ENCODE measurements around the gene BCAS1. TPM values are rescaled to one million over a fixed set of nuclear protein-coding genes. Genes with fewer than 3 reads are reported as not detected.

BCAS1 gene
- total RNA-seq, 1 donor = 0.84 TPM

GRCh38 chr20:54074511-54074910 is 4.1 kb upstream of the BCAS1 start:
- Histone ChIP-seq H3K9me3 (ENCODE audit: low read depth, low read length) (no peaks in the 10 kb centered on the region), H3K27me3 (ENCODE audit: insufficient read depth, low read length) (no peaks in the 10 kb centered on the region), H3K4me3 (ENCODE audit: low read length) (no peak overlapping the region), H3K4me1 (ENCODE audit: insufficient read depth, low read length) (peaks cover 15% of the 10 kb centered on the region)

DNA sequence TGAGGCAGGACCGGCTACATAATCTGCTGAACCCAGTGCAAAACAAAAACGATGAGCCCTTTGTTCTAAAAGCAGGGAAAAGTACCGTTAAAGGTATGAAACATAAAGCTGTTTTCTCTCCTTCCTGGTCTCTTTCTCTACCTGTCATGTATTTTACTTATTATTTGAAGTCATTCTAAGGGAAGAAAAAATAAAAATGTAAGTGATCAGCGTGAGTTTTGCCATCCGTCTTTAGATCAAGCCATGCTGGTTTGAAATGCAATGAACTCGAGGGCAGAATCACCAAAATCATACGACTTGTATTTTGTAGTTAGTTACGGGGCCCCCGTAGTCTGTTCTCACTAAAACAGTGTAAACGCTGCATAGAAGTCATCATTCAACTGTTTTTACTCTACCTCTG is 2.9 kb upstream of the BCAS1 start:
- no peaks in the 10 kb centered on the region for H3K27me3 ChIP-seq (ENCODE audit: insufficient read depth, low read length)
- H3K4me3 ChIP-seq (ENCODE audit: low read length) = no peak overlapping the region
- peaks cover 2% of the 10 kb centered on the region for H3K4me1 ChIP-seq (ENCODE audit: insufficient read depth, low read length)
- no peaks in the 10 kb centered on the region for H3K9me3 ChIP-seq (ENCODE audit: low read depth, low read length)

DNA sequence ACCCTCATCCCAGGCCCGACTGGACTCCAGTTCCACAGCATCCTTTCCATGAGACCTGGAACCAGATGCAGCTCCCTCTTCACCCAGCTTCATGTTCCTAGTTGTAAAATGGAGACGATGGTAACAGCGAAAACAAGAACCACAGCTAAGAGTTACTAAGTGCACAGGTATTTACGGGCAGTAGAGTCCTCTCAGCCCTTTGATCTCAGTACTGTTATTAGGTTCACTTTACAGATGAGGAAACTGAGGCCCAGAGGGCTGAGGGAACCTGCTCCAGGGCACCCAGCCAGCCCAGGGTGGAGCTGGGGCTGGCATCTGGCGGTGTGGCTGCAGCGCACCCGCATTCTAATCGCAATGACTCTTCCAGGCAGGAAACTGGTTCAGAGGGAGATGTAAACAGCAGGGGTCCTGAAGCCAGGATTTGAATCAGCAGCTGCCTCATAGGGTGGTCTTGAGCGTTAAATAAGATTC is 858 bp downstream of the BCAS1 start:
- no peaks in the 10 kb centered on the region for H3K27me3 ChIP-seq (ENCODE audit: insufficient read depth, low read length)
- no peak overlapping the region for H3K4me3 ChIP-seq (ENCODE audit: low read length)
- no peaks in the 10 kb centered on the region for H3K9me3 ChIP-seq (ENCODE audit: low read depth, low read length)
- H3K4me1 ChIP-seq (ENCODE audit: insufficient read depth, low read length) = peaks cover 2% of the 10 kb centered on the region

DNA sequence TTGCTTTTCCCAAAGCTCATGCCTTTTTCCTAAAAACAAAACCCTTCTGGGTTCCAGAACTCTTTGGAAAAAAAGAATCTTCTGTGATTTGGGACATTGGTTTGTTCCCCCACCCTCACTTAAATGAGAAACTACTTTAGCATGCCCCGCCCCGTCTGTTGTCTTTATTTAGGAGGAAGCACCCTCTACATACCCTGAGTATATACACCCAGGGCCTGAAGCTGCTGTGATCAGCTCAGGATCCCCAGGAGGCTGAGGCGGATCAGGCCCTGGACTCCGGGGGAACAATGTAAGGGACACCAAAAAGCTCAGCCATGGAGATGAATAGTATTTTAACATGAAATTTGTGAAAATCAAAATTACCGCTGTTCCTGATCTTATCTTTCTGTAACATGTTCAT is 1.4 kb downstream of the BCAS1 start:
- H3K4me1 ChIP-seq (ENCODE audit: insufficient read depth, low read length) = peaks cover 8% of the 10 kb centered on the region
- no peaks in the 10 kb centered on the region for H3K27me3 ChIP-seq (ENCODE audit: insufficient read depth, low read length)
- no peak overlapping the region for H3K4me3 ChIP-seq (ENCODE audit: low read length)
- H3K9me3 ChIP-seq (ENCODE audit: low read depth, low read length) = no peaks in the 10 kb centered on the region

GRCh38 chr20:54068495-54068894 is 1.9 kb downstream of the BCAS1 start:
- H3K27me3 ChIP-seq (ENCODE audit: insufficient read depth, low read length) = no peaks in the 10 kb centered on the region
- H3K9me3 ChIP-seq (ENCODE audit: low read depth, low read length) = no peaks in the 10 kb centered on the region
- H3K4me1 ChIP-seq (ENCODE audit: insufficient read depth, low read length) = peaks cover 10% of the 10 kb centered on the region
- no peak overlapping the region for H3K4me3 ChIP-seq (ENCODE audit: low read length)

- H3K4me1 ChIP-seq (ENCODE audit: insufficient read depth, low read length) = peaks cover 15% of the 10 kb centered on the region
- no peaks in the 10 kb centered on the region for H3K27me3 ChIP-seq (ENCODE audit: insufficient read depth, low read length)
- H3K9me3 ChIP-seq (ENCODE audit: low read depth, low read length) = no peaks in the 10 kb centered on the region
- H3K4me3 ChIP-seq (ENCODE audit: low read length) = no peak overlapping the region
Observed at GRCh38 chr20:54067606-54068174, 2.7 kb downstream of the BCAS1 start.

DNA sequence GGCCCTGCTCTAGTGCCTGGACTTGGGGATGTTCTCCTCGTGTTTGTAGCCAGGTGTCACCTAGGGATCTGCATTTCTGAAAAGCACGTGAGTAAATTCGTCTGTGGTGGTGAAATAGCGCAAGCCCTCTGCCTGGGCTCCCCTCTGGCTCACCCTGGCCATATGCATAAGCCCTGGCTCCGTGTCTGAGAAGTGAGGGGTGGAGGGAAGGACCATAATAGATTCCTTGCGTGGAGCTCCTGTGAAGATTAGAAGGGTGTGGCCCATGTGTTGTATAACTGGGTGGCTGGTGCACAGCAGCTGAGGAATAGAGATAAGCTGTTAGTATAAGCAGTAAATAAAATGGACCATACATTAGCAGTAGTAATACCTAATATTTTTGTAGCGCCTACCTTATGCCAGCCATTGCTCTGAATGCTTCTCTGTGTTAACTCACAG is 4.8 kb downstream of the BCAS1 start:
- H3K9me3 ChIP-seq (ENCODE audit: low read depth, low read length) = no peaks in the 10 kb centered on the region
- peaks cover 15% of the 10 kb centered on the region for H3K4me1 ChIP-seq (ENCODE audit: insufficient read depth, low read length)
- H3K27me3 ChIP-seq (ENCODE audit: insufficient read depth, low read length) = no peaks in the 10 kb centered on the region
- no peak overlapping the region for H3K4me3 ChIP-seq (ENCODE audit: low read length)

GRCh38 chr20:54064939-54065338 is 5.5 kb downstream of the BCAS1 start:
- Histone ChIP-seq H3K9me3 (ENCODE audit: low read depth, low read length) (no peaks in the 10 kb centered on the region), H3K4me1 (ENCODE audit: insufficient read depth, low read length) (peaks cover 15% of the 10 kb centered on the region), H3K27me3 (ENCODE audit: insufficient read depth, low read length) (no peaks in the 10 kb centered on the region), H3K4me3 (ENCODE audit: low read length) (no peak overlapping the region)

GRCh38 chr20:54063992-54064676 is 6.3 kb downstream of the BCAS1 start:
- Histone ChIP-seq H3K4me1 (ENCODE audit: insufficient read depth, low read length) (peaks cover 15% of the 10 kb centered on the region), H3K27me3 (ENCODE audit: insufficient read depth, low read length) (no peaks in the 10 kb centered on the region), H3K9me3 (ENCODE audit: low read depth, low read length) (no peaks in the 10 kb centered on the region), H3K4me3 (ENCODE audit: low read length) (no peak overlapping the region)

GRCh38 chr20:54063580-54063979 is 6.8 kb downstream of the BCAS1 start:
- no peak overlapping the region for H3K4me3 ChIP-seq (ENCODE audit: low read length)
- no peaks in the 10 kb centered on the region for H3K9me3 ChIP-seq (ENCODE audit: low read depth, low read length)
- H3K4me1 ChIP-seq (ENCODE audit: insufficient read depth, low read length) = peaks cover 15% of the 10 kb centered on the region
- no peaks in the 10 kb centered on the region for H3K27me3 ChIP-seq (ENCODE audit: insufficient read depth, low read length)

- Histone ChIP-seq H3K4me3 (ENCODE audit: low read length) (no peak overlapping the region), H3K4me1 (ENCODE audit: insufficient read depth, low read length) (peaks cover 15% of the 10 kb centered on the region), H3K9me3 (ENCODE audit: low read depth, low read length) (no peaks in the 10 kb centered on the region), H3K27me3 (ENCODE audit: insufficient read depth, low read length) (no peaks in the 10 kb centered on the region)
Observed at GRCh38 chr20:54062812-54063280, 7.5 kb downstream of the BCAS1 start.

DNA sequence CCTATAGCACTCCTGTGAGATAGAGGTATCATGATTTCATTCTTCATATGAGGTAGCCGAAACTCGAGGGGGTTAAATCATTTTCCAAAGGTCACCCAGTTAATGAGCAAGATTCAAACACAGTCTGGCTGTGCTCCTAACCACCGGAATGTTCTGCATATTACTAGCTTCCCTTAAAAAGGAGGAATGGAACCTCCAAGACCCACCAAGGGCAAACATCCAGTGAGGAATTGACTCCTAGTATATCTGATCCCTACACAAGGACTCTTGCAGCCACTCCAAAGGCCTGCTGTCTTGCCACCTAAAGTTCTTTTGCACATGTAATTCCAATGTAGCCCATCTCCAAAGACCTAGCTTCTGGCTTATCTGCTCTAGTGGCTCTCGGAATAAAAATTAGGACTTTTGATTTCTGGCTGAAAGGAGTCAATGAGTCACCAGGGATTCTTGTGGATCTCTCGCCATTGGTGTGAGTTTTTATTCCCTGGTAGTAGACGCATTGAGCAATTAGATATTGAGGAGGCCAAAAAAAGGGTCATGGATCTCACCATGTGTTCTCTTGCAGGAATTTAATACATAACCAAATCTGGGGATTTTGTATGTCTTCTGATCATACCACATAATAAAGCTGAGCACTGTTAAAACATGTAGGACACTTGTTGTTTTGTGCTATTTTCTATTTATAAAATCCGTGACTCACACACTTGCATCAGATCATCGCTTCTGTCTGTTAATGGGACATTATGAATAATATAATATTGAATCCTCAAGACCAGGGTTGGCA is 9.1 kb downstream of the BCAS1 start:
- H3K27me3 ChIP-seq (ENCODE audit: insufficient read depth, low read length) = no peaks in the 10 kb centered on the region

DNA sequence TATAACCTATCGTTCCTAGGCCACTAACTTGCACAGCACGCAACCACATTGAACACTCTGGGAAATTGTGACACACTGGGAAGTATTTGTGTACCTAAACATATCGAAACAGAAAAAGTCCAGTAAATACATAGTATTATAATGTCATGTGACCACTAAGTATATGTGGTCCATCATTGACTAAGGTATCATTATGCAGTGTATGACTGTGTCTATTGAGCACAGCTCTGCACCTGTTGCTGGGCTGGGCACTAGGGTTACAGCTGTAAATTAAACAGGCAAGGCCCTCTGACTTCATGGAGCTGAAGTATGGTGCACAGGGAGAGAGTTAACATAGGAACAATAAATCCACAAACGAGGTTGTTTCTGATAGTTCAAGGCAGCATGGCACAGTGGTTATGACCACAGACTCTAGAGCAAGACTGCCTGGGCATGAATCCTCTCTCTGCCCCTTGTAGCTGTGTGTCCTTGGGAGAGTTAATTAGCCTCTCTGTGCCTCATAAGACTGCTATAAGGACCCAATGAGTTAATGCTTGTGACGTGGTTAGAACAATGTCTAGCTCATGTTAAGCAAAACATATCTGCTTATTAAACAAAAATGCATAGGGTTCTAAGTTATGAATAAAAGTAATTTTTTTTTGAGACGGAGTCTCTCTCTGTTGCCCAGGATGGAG is 10.6 kb downstream of the BCAS1 start:
- Histone ChIP-seq H3K27me3 (ENCODE audit: insufficient read depth, low read length) (no peaks in the 10 kb centered on the region), H3K9me3 (ENCODE audit: low read depth, low read length) (no peaks in the 10 kb centered on the region), H3K4me3 (ENCODE audit: low read length) (no peak overlapping the region), H3K4me1 (ENCODE audit: insufficient read depth, low read length) (peaks cover 15% of the 10 kb centered on the region)

More for the DNA sequence above, 9.1 kb downstream of the BCAS1 start:
- Histone ChIP-seq H3K4me1 (ENCODE audit: insufficient read depth, low read length) (peaks cover 15% of the 10 kb centered on the region), H3K9me3 (ENCODE audit: low read depth, low read length) (no peaks in the 10 kb centered on the region), H3K4me3 (ENCODE audit: low read length) (no peak overlapping the region)

DNA sequence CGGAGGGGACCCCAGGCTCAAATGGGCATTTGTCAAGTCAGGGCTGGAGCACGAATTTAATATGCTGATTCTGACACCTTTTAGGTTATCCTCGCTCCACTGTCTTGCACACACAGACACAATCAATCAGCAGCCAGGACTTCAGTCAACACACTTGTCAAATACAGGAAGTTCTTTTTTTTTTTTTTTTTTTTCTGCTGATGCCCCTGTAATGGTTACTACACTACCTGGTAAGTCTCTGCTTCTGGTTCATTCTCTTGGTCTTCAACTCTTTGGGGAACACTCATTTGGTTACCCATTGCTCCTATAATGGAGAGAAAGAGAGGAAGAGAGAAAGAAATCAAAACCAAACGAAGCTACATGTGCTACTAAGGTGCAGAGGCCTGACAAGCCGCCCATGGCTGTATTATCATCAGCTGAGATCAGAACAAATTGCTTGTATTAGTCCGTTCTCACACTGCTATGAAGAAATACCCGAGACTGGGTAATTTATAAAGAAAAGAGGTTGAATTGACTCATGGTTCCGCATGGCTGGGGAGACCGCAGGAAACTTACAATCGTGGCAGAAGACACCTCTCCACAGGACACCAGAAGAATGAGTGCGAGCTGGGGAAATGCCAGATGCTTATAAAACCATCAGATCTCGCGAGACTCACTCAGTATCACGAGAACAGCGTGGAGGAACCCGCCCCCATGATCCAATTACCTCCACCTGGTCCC is 11.8 kb downstream of the BCAS1 start:
- Histone ChIP-seq H3K4me1 (ENCODE audit: insufficient read depth, low read length) (peaks cover 5% of the 10 kb centered on the region), H3K9me3 (ENCODE audit: low read depth, low read length) (no peaks in the 10 kb centered on the region), H3K27me3 (ENCODE audit: insufficient read depth, low read length) (no peaks in the 10 kb centered on the region), H3K4me3 (ENCODE audit: low read length) (no peak overlapping the region)
